Vagina (tissue), 2 donors: ENCODE data around the gene GANC. TPM values are rescaled to one million over a fixed set of nuclear protein-coding genes. Genes with fewer than 3 reads are reported as not detected.
"Not testable (repeated sequence)": the region's sequence is repeated elsewhere in the genome, so short reads cannot be mapped to it uniquely, and the experiment has no call there.

Experiments used
- DNase-seq, 2 donors: peaks; one replicate each; pipeline ENCODE4 v3.0.0-alpha.2; 2017; ENCODE audit errors: extremely low spot score in 2 of 2
- H3K27ac ChIP-seq: fragments of 200-600 bp; sonication (generic); one replicate; pipeline ENCODE4 v1.5.1; 2019
- H3K27me3 ChIP-seq: fragments of 200-600 bp; sonication (generic); one replicate; pipeline ENCODE4 v1.5.1; 2019
- H3K36me3 ChIP-seq, 2 donors: fragments of 200-600 bp; sonication (generic); one replicate each; pipeline ENCODE4 v1.5.1; 2017 to 2019
- H3K4me1 ChIP-seq: fragments of 200-600 bp; sonication (generic); one replicate; pipeline ENCODE4 v1.5.1; 2019
- H3K4me3 ChIP-seq, 2 donors: fragments of 200-600 bp; sonication (generic); 1 replicate in 1 of 2; 2 replicates in 1 of 2; pipeline ENCODE4 v1.5.1; 2016 to 2019
- H3K9me3 ChIP-seq: fragments of 200-600 bp; sonication (generic); one replicate; pipeline ENCODE4 v1.5.1; 2019
- CTCF ChIP-seq, 3 experiments: fragments of 450-650 bp in 2 of 3; fragments of 200-600 bp in 1 of 3; sonication (generic) in 1 of 3; IDR thresholded peaks; one replicate each; pipeline ENCODE4 v1.5.1; 2017 to 2019; ENCODE audit warnings: antibody characterized with exemption in 3 of 3, mild to moderate bottlenecking in 2 of 3, moderate library complexity in 2 of 3
- POLR2A ChIP-seq, 2 donors: fragments of 450-650 bp; IDR thresholded peaks; one replicate each; pipeline ENCODE4 v1.6.1; 2017; ENCODE audit warnings: antibody characterized with exemption in 2 of 2, mild to moderate bottlenecking in 2 of 2, moderate library complexity in 2 of 2
- POLR2AphosphoS5 ChIP-seq, 2 donors: sonication (generic); formaldehyde crosslinking; IDR thresholded peaks; one replicate each; pipeline ENCODE4 v1.9.0; 2017; ENCODE audit warnings: antibody characterized with exemption in 2 of 2, mild to moderate bottlenecking in 2 of 2, low read depth in 1 of 2; ENCODE audit not compliant: insufficient read depth in 1 of 2
- intact Hi-C: fragments of 100-400 bp; cut with DNase I; formaldehyde crosslinking; loops from one replicate; pipeline ENCODE4 v1.15.1; 2023
- total RNA-seq: library from RNA; depleted of rRNA; stranded (reverse); fragments of >200 nt; gene quantifications from one replicate; pipeline ENCODE4 v1.2.3, GENCODE V29; 2016

GANC gene
- total RNA-seq, 1 donor from 2014 or later = 23.1 TPM

- no peak overlapping the region for H3K27ac ChIP-seq
- no peaks in the 10 kb centered on the region for H3K9me3 ChIP-seq
- no peak for DNase-seq
- intact Hi-C loops = no loop called here
- H3K36me3 ChIP-seq = peaks cover 0 to 33% of the 10 kb centered on the region in 2 donors
- H3K4me1 ChIP-seq = no peaks in the 10 kb centered on the region
- H3K4me3 ChIP-seq = no peak overlapping the region
- TF ChIP-seq POLR2AphosphoS5 (IDR thresholded peaks at IDR 0.05; ENCODE audit: insufficient read depth in 1 of 2, low read depth in 1 of 2) = no peak
- TF ChIP-seq CTCF (IDR thresholded peaks at IDR 0.05) = no peak
- TF ChIP-seq POLR2A (IDR thresholded peaks at IDR 0.05) = no peak
- H3K27me3 ChIP-seq = no peaks in the 10 kb centered on the region
These were observed 14.9 kb downstream of the GANC start for GRCh38 chr15:42287931-42288330.

- Histone ChIP-seq H3K9me3 (no peaks in the 10 kb centered on the region), H3K4me3 (no peak overlapping the region), H3K27me3 (no peaks in the 10 kb centered on the region), H3K4me1 (no peaks in the 10 kb centered on the region), H3K36me3 (peaks cover 0 to 38% of the 10 kb centered on the region in 2 donors), H3K27ac (no peak overlapping the region)
- intact Hi-C loops = no loop called here
- DNase-seq = no peak
- TF ChIP-seq POLR2A (IDR thresholded peaks at IDR 0.05) = no peak
- TF ChIP-seq POLR2AphosphoS5 (IDR thresholded peaks at IDR 0.05; ENCODE audit: insufficient read depth in 1 of 2, low read depth in 1 of 2) = no peak
- no peak for TF ChIP-seq CTCF (IDR thresholded peaks at IDR 0.05)
These were observed 16.2 kb downstream of the GANC start for GRCh38 chr15:42289166-42289565.

- H3K9me3 ChIP-seq, intact Hi-C loops, H3K4me1 ChIP-seq, H3K27ac ChIP-seq, H3K27me3 ChIP-seq, H3K4me3 ChIP-seq, DNase-seq: not testable (repeated sequence)
- H3K36me3 ChIP-seq = peaks cover 3 to 16% of the 10 kb centered on the region in 2 donors
These were observed 28.0 kb downstream of the GANC start for GRCh38 chr15:42301004-42301403.

- H3K9me3 ChIP-seq = no peaks in the 10 kb centered on the region
- DNase-seq = no peak
- no peak for TF ChIP-seq POLR2AphosphoS5 (IDR thresholded peaks at IDR 0.05; ENCODE audit: insufficient read depth in 1 of 2, low read depth in 1 of 2)
- TF ChIP-seq POLR2A (IDR thresholded peaks at IDR 0.05) = no peak
- TF ChIP-seq CTCF (IDR thresholded peaks at IDR 0.05) = no peak
- H3K36me3 ChIP-seq = peaks cover 0 to 37% of the 10 kb centered on the region in 2 donors
- intact Hi-C loops = no loop called here
- H3K27me3 ChIP-seq = no peaks in the 10 kb centered on the region
- no peak overlapping the region for H3K27ac ChIP-seq
- no peak overlapping the region for H3K4me3 ChIP-seq
- H3K4me1 ChIP-seq = no peaks in the 10 kb centered on the region
These were observed 33.7 kb downstream of the GANC start for GRCh38 chr15:42306681-42307080.

- intact Hi-C loops = no loop called here
- Histone ChIP-seq H3K9me3 (no peaks in the 10 kb centered on the region), H3K4me3 (no peak overlapping the region), H3K27me3 (no peaks in the 10 kb centered on the region), H3K27ac (no peak overlapping the region), H3K36me3 (peaks cover 0 to 43% of the 10 kb centered on the region in 2 donors), H3K4me1 (no peaks in the 10 kb centered on the region)
- no peak for DNase-seq
- TF ChIP-seq POLR2AphosphoS5 (IDR thresholded peaks at IDR 0.05; ENCODE audit: insufficient read depth in 1 of 2, low read depth in 1 of 2) (no peak), CTCF (IDR thresholded peaks at IDR 0.05) (no peak)
These were observed 40.5 kb downstream of the GANC start for GRCh38 chr15:42313463-42313862.

- Histone ChIP-seq H3K27me3 (no peaks in the 10 kb centered on the region), H3K4me3 (no peak overlapping the region), H3K9me3 (no peaks in the 10 kb centered on the region), H3K4me1 (no peaks in the 10 kb centered on the region), H3K36me3 (peaks cover 0 to 29% of the 10 kb centered on the region in 2 donors), H3K27ac (no peak overlapping the region)
- intact Hi-C loops = no loop called here
- DNase-seq = no peak
- TF ChIP-seq POLR2AphosphoS5 (IDR thresholded peaks at IDR 0.05; ENCODE audit: insufficient read depth in 1 of 2, low read depth in 1 of 2) (no peak), CTCF (IDR thresholded peaks at IDR 0.05) (no peak), POLR2A (IDR thresholded peaks at IDR 0.05) (no peak)
These were observed 41.8 kb downstream of the GANC start for GRCh38 chr15:42314818-42315217.
